Measurements from ENCODE around the gene GH1.
"Not testable (repeated sequence)": the region's sequence is repeated elsewhere in the genome, so short reads cannot be mapped to it uniquely, and the experiment has no call there.

DNA sequence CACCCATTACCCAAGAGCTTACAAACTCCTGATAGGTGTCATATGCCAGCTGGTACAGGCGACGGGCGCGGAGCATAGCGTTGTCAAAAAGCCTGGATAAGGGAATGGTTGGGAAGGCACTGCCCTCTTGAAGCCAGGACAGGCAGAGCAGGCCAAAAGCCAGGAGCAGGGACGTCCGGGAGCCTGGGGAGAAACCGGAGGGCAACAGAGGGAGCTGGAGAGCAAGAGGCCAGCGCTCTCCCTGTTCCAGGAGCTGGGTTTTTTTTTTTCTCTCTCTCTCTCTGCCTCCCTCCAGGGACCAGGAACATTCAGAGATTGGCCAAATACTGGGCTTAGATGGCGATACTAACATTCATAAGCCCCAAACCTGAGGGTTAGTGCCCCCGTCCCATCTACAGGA is 37.3 kb downstream of the GH1 start:
- not testable (repeated sequence) for TF ChIP-seq CTCF (conservative IDR thresholded peaks at IDR 0.05); ZFX (IDR thresholded peaks at IDR 0.05)
